ENCODE results near the gene NIPBL.

The NIPBL gene

GRCh38 chr5:36855141-36855495, 21.5 kb upstream of the NIPBL start:
- Histone ChIP-seq H3K36me3 (ENCODE audit: insufficient read depth, low read depth, low read length) (no peaks in the 10 kb centered on the region), H3K27ac (ENCODE audit: low read length) (no peak overlapping the region), H3K4me3 (ENCODE audit: low read length) (no peak overlapping the region), H3K9ac (ENCODE audit: low read depth, low read length) (no peak overlapping the region), H3K4me1 (ENCODE audit: insufficient read depth, low read length) (no peaks in the 10 kb centered on the region), H3K27me3 (ENCODE audit: insufficient read depth, low read length) (no peaks in the 10 kb centered on the region), H3K9me3 (ENCODE audit: insufficient read depth, low read depth, low read length) (no peaks in the 10 kb centered on the region)

DNA sequence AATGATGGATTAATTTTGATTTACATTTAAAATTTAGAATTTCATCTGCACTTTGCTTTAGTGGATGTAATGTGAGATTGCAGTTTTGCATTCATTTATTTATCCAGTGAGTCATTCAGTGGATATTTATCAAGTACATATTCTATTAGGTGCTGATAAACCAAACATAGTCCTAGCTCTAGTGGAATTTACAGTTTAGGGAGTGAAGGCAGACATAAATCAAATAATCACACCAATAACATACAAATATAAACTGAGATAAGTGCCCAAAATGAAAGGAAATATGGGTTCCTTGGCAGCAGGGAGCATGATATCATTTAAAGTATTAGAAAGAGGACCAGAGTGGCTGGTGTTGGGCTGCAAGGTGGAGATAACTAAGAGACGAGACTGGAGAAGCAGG, 14.7 kb upstream of the NIPBL start:
- H3K9ac ChIP-seq (ENCODE audit: low read depth, low read length): no peak overlapping the region
- no peak overlapping the region for H3K27ac ChIP-seq (ENCODE audit: low read length)
- no peak overlapping the region for H3K4me3 ChIP-seq (ENCODE audit: low read length)
- H3K27me3 ChIP-seq (ENCODE audit: insufficient read depth, low read length): no peaks in the 10 kb centered on the region
- no peaks in the 10 kb centered on the region for H3K9me3 ChIP-seq (ENCODE audit: insufficient read depth, low read depth, low read length)
- H3K4me1 ChIP-seq (ENCODE audit: insufficient read depth, low read length): no peaks in the 10 kb centered on the region
- no peaks in the 10 kb centered on the region for H3K36me3 ChIP-seq (ENCODE audit: insufficient read depth, low read depth, low read length)

- Histone ChIP-seq H3K4me1 (ENCODE audit: insufficient read depth, low read length) (peaks cover 15% of the 10 kb centered on the region), H3K27ac (ENCODE audit: low read length) (no peak overlapping the region), H3K9me3 (ENCODE audit: insufficient read depth, low read depth, low read length) (no peaks in the 10 kb centered on the region), H3K4me3 (ENCODE audit: low read length) (no peak overlapping the region), H3K27me3 (ENCODE audit: insufficient read depth, low read length) (no peaks in the 10 kb centered on the region), H3K36me3 (ENCODE audit: insufficient read depth, low read depth, low read length) (no peaks in the 10 kb centered on the region), H3K9ac (ENCODE audit: low read depth, low read length) (no peak overlapping the region)
Observed at GRCh38 chr5:36870399-36871040, 6.0 kb upstream of the NIPBL start.

DNA sequence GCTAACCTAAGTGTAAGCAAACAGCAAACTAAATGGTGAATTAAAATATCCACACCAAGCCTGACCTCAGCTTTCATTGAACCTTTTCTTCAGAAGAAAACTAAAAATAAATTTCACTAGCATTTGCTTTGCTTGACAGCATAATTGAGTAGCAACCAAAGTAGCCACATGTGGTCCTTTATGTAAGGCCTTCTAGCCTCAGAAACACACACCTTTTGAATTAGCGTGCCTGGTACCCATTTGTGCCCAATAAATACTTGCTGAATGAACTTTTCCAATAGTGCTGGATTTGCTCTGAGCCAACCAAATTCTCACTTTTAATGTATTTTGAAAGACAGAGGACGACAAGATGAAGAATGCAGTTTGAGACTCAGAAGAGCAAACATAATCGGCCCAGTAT, 2.1 kb upstream of the NIPBL start:
- Histone ChIP-seq H3K9ac (ENCODE audit: low read depth, low read length) (no peak overlapping the region; the same call in 1 of the 2 replicates), H3K27me3 (ENCODE audit: insufficient read depth, low read length) (no peaks in the 10 kb centered on the region), H3K27ac (ENCODE audit: low read length) (no peak overlapping the region), H3K4me1 (ENCODE audit: insufficient read depth, low read length) (peaks cover 19% of the 10 kb centered on the region), H3K36me3 (ENCODE audit: insufficient read depth, low read depth, low read length) (no peaks in the 10 kb centered on the region), H3K4me3 (ENCODE audit: low read length) (peak overlapping the region; percentile 91), H3K9me3 (ENCODE audit: insufficient read depth, low read depth, low read length) (no peaks in the 10 kb centered on the region)

DNA sequence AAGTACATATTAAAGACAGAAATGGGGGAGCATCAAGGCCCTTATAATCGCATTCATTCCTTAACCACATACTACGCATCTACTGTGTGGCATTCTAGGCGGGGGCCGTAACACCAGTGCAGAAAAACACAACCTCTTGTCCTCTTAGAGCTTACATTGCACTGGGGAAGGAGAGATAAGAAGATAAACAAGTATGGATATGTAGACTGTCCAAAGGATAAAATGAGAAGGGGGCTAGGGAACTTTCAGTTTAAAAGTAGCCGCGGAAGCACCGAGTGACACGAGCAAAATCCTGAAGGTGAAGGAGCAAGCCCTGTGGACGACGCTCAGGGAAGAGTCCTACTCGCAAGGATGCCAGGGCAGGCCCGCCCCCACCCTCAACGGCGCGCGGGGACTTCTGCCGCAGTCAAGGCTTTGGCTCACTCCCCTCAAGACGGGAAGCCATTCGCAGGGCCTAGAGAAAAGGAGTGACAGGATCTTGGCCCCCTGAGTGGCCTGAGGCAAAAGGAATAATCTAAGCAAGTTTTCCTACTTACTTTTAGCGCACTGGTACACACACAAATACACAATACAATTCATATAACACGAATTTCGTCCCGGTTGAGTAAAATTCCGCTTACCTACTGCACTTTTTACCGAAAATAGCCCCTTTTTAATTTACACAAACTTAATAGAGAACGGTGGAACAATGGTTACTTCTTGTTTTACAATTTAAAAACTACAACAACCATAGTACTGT, 1.3 kb upstream of the NIPBL start:
- H3K36me3 ChIP-seq (ENCODE audit: insufficient read depth, low read depth, low read length): no peaks in the 10 kb centered on the region
- no peaks in the 10 kb centered on the region for H3K9me3 ChIP-seq (ENCODE audit: insufficient read depth, low read depth, low read length)
- no peak overlapping the region for H3K27ac ChIP-seq (ENCODE audit: low read length)
- peaks cover 21% of the 10 kb centered on the region for H3K4me1 ChIP-seq (ENCODE audit: insufficient read depth, low read length)
- no peaks in the 10 kb centered on the region for H3K27me3 ChIP-seq (ENCODE audit: insufficient read depth, low read length)
- peak overlapping the region; percentile 95; the same call in 1 of the 2 replicates for H3K9ac ChIP-seq (ENCODE audit: low read depth, low read length)
- H3K4me3 ChIP-seq (ENCODE audit: low read length): peak overlapping the region; percentile 91

- peak overlapping the region; percentile 93 for H3K27ac ChIP-seq (ENCODE audit: low read length)
- H3K4me1 ChIP-seq (ENCODE audit: insufficient read depth, low read length): peaks cover 27% of the 10 kb centered on the region
- H3K4me3 ChIP-seq (ENCODE audit: low read length): peak overlapping the region; percentile 91
- no peaks in the 10 kb centered on the region for H3K27me3 ChIP-seq (ENCODE audit: insufficient read depth, low read length)
- peak overlapping the region; percentile 95 for H3K9ac ChIP-seq (ENCODE audit: low read depth, low read length)
- H3K9me3 ChIP-seq (ENCODE audit: insufficient read depth, low read depth, low read length): no peaks in the 10 kb centered on the region
- H3K36me3 ChIP-seq (ENCODE audit: insufficient read depth, low read depth, low read length): no peaks in the 10 kb centered on the region
Observed at GRCh38 chr5:36875790-36876298, 725 bp upstream of the NIPBL start.

GRCh38 chr5:36876965-36877666, 547 bp downstream of the NIPBL start:
- Histone ChIP-seq H3K4me1 (ENCODE audit: insufficient read depth, low read length) (peaks cover 29% of the 10 kb centered on the region), H3K27me3 (ENCODE audit: insufficient read depth, low read length) (no peaks in the 10 kb centered on the region), H3K9ac (ENCODE audit: low read depth, low read length) (peak overlapping the region; percentile 90), H3K27ac (ENCODE audit: low read length) (peak overlapping the region; percentile 90), H3K9me3 (ENCODE audit: insufficient read depth, low read depth, low read length) (no peaks in the 10 kb centered on the region), H3K36me3 (ENCODE audit: insufficient read depth, low read depth, low read length) (no peaks in the 10 kb centered on the region), H3K4me3 (ENCODE audit: low read length) (peak overlapping the region; percentile 91)

GRCh38 chr5:36877667-36878391, 1.3 kb downstream of the NIPBL start:
- Histone ChIP-seq H3K27me3 (ENCODE audit: insufficient read depth, low read length) (no peaks in the 10 kb centered on the region), H3K4me3 (ENCODE audit: low read length) (peak overlapping the region; percentile 91), H3K27ac (ENCODE audit: low read length) (peak overlapping the region; percentile 90), H3K9me3 (ENCODE audit: insufficient read depth, low read depth, low read length) (no peaks in the 10 kb centered on the region), H3K4me1 (ENCODE audit: insufficient read depth, low read length) (peaks cover 29% of the 10 kb centered on the region), H3K36me3 (ENCODE audit: insufficient read depth, low read depth, low read length) (no peaks in the 10 kb centered on the region), H3K9ac (ENCODE audit: low read depth, low read length) (peak overlapping the region; percentile 90)

DNA sequence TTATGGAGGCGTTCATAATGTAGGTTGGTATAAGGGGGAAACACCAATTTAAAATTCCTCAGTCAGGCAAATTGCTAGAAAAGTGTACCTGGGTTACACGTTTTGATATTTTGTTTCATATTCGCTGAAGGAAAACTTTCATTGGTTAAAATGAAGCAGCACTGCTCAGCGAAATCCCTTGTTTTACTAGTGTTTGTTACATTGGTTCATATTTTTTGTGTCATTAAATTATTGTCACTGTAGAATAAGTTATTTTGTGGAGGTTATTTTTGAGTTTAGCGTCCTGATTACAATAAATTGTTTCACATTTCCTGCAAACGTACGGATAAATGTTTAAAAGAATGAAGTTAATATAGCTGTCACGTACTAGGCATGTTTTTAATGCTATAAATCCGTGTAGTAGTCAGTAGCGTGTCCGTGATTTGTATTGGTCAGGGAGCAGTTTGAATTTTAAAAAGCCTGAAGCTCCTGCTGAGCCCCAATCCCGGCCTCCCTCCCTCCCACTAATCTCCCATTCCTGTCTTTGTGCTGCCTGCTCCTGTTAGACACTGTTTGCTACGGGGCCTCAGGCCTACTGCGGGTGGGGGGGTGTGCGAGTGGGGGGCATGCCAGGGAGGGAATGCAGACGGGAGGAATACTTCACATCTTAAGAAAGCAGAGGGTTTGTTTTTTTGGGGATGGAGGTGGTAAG, 2.0 kb downstream of the NIPBL start:
- Histone ChIP-seq H3K4me1 (ENCODE audit: insufficient read depth, low read length) (peaks cover 26% of the 10 kb centered on the region), H3K27me3 (ENCODE audit: insufficient read depth, low read length) (no peaks in the 10 kb centered on the region), H3K9me3 (ENCODE audit: insufficient read depth, low read depth, low read length) (no peaks in the 10 kb centered on the region), H3K27ac (ENCODE audit: low read length) (no peak overlapping the region), H3K9ac (ENCODE audit: low read depth, low read length) (peak overlapping the region; percentile 90; the same call in 1 of the 2 replicates), H3K36me3 (ENCODE audit: insufficient read depth, low read depth, low read length) (no peaks in the 10 kb centered on the region), H3K4me3 (ENCODE audit: low read length) (peak overlapping the region; percentile 91)

- Histone ChIP-seq H3K27ac (ENCODE audit: low read length) (no peak overlapping the region), H3K27me3 (ENCODE audit: insufficient read depth, low read length) (no peaks in the 10 kb centered on the region), H3K9ac (ENCODE audit: low read depth, low read length) (peak overlapping the region; percentile 66; the same call in 1 of the 2 replicates), H3K4me1 (ENCODE audit: insufficient read depth, low read length) (peaks cover 18% of the 10 kb centered on the region), H3K4me3 (ENCODE audit: low read length) (peak overlapping the region; percentile 91), H3K36me3 (ENCODE audit: insufficient read depth, low read depth, low read length) (no peaks in the 10 kb centered on the region), H3K9me3 (ENCODE audit: insufficient read depth, low read depth, low read length) (no peaks in the 10 kb centered on the region)
Observed at GRCh38 chr5:36879274-36880033, 2.9 kb downstream of the NIPBL start.
